Measurements from ENCODE around the gene RSL1D1. TPM values are rescaled to one million over a fixed set of nuclear protein-coding genes. Genes with fewer than 3 reads are reported as not detected.
"Not testable (repeated sequence)": the region's sequence is repeated elsewhere in the genome, so short reads cannot be mapped to it uniquely, and the experiment has no call there.

The RSL1D1 gene
- polyA plus RNA-seq, 3 donors = 46.1 to 182 (median 124) TPM

DNA sequence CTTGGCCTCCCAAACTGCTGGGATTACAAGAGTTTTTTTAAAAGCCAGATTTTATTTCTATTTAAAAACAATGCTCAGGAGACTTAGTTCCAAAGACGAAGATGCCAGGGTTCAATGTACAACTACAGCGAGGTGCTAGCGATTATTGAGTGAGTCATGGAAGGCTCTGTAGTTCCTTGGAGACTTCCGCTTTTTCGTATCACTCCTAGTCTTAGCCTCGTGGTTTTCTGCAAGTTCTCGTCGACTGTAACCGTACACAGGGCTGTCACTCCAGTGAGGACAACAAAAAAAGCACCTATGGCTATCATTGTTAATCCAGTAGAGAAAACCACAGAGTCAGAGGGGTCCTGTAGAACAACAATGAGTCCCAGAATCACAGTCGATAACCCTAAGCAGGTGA lies 31.5 kb downstream of the RSL1D1 start:
- no peaks in the 10 kb centered on the region for H3K36me3 ChIP-seq (replicated peaks in 1 of 2; ENCODE audit: control insufficient read depth in 1 of 2, insufficient read depth in 2 of 2, low read length in 2 of 2)
- H3K27me3 Mint-ChIP-seq (ENCODE audit: low read depth in 3 of 3) = peaks cover 0 to 4% (median 1%) of the 10 kb centered on the region in 3 donors
- peak overlapping the region in 1 of 2 donors; percentile 70 for H3K27ac ChIP-seq (ENCODE audit: low read depth in 1 of 2, low read length in 2 of 2)
- H3K27me3 ChIP-seq (ENCODE audit: control insufficient read depth in 2 of 2, insufficient read depth in 2 of 2, low read length in 2 of 2) = no peaks in the 10 kb centered on the region
- WGBS (ENCODE audit: insufficient coverage) = 8% methylated on average over 9 of the region's 10 CpGs
- no peak overlapping the region for H2AFZ ChIP-seq (ENCODE audit: insufficient read depth, low read depth, low read length, poor library complexity, severe bottlenecking)
- peak overlapping the region; percentile 20 to 88 (median 80) for H3K27ac Mint-ChIP-seq
- peaks cover 0 to 5% (median 0%) of the 10 kb centered on the region in 7 donors for H3K9me3 Mint-ChIP-seq
- intact Hi-C loops (cut with micrococcal nuclease) = no loop called here
- H3K79me2 ChIP-seq (ENCODE audit: insufficient read depth, low read length) = no peaks in the 10 kb centered on the region
- H3K4me3 Mint-ChIP-seq = no peak overlapping the region
- H4K20me1 ChIP-seq (ENCODE audit: insufficient read depth, low read length) = no peaks in the 10 kb centered on the region
- no peak overlapping the region for H3K4me3 ChIP-seq (replicated peaks in 1 of 3; ENCODE audit: low read depth in 2 of 3, low read length in 3 of 3)
- no peaks in the 10 kb centered on the region for H3K9me3 ChIP-seq (replicated peaks in 1 of 2; ENCODE audit: control insufficient read depth in 1 of 2, insufficient read depth in 1 of 2, low read length in 2 of 2)
- peaks cover 45 to 80% of the 10 kb centered on the region in 2 donors for H3K4me1 ChIP-seq (ENCODE audit: control insufficient read depth in 1 of 2, insufficient read depth in 2 of 2, low read length in 2 of 2)
- H3K36me3 Mint-ChIP-seq = peaks cover 0 to 3% of the 10 kb centered on the region in 2 donors
- H3K4me2 ChIP-seq (replicated peaks; ENCODE audit: extremely low read depth, low read length, poor library complexity, severe bottlenecking) = no peak overlapping the region
- DNase-seq = peak; percentile 79 to 90 (median 79)
- TF ChIP-seq, protein P1, sequence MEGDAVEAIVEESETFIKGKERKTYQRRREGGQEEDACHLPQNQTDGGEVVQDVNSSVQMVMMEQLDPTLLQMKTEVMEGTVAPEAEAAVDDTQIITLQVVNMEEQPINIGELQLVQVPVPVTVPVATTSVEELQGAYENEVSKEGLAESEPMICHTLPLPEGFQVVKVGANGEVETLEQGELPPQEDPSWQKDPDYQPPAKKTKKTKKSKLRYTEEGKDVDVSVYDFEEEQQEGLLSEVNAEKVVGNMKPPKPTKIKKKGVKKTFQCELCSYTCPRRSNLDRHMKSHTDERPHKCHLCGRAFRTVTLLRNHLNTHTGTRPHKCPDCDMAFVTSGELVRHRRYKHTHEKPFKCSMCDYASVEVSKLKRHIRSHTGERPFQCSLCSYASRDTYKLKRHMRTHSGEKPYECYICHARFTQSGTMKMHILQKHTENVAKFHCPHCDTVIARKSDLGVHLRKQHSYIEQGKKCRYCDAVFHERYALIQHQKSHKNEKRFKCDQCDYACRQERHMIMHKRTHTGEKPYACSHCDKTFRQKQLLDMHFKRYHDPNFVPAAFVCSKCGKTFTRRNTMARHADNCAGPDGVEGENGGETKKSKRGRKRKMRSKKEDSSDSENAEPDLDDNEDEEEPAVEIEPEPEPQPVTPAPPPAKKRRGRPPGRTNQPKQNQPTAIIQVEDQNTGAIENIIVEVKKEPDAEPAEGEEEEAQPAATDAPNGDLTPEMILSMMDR (IDR thresholded peaks at IDR 0.05) = no peak
- H3K9ac ChIP-seq (ENCODE audit: insufficient read depth, low read length, poor library complexity, severe bottlenecking) = no peak overlapping the region
- peaks cover 59% of the 10 kb centered on the region for H3K4me1 Mint-ChIP-seq

DNA sequence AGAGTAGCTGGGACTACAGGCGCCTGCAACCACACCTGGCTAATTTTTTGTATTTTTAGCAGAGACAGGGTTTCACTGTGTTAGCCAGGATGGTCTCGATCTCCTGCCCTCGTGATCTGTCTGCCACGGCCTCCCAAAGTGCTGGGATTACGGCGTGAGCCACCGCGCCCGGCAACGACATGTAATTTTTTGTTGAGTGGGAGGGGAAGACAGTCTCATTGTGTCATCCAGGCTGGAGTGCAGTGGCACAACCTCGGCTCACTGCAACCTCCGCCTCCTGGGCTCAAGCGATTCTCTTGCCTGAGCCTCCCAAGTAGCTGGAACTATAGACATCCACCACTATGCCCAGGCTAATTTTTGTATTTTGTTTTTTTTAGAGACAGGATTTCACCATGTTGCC lies 32.4 kb downstream of the RSL1D1 start:
- H3K27me3 ChIP-seq (ENCODE audit: control insufficient read depth in 2 of 2, insufficient read depth in 2 of 2, low read length in 2 of 2); H3K4me3 ChIP-seq (replicated peaks in 1 of 3; ENCODE audit: low read depth in 2 of 3, low read length in 3 of 3); H3K79me2 ChIP-seq (ENCODE audit: insufficient read depth, low read length); H3K27me3 Mint-ChIP-seq (ENCODE audit: low read depth in 3 of 3); H2AFZ ChIP-seq (ENCODE audit: insufficient read depth, low read depth, low read length, poor library complexity, severe bottlenecking); H3K9me3 ChIP-seq (replicated peaks in 1 of 2; ENCODE audit: control insufficient read depth in 1 of 2, insufficient read depth in 1 of 2, low read length in 2 of 2); DNase-seq; H3K36me3 Mint-ChIP-seq; H3K9me3 Mint-ChIP-seq; intact Hi-C loops (cut with micrococcal nuclease); H3K9ac ChIP-seq (ENCODE audit: insufficient read depth, low read length, poor library complexity, severe bottlenecking); H3K4me2 ChIP-seq (replicated peaks; ENCODE audit: extremely low read depth, low read length, poor library complexity, severe bottlenecking); H3K4me3 Mint-ChIP-seq; H3K36me3 ChIP-seq (replicated peaks in 1 of 2; ENCODE audit: control insufficient read depth in 1 of 2, insufficient read depth in 2 of 2, low read length in 2 of 2); H3K27ac ChIP-seq (ENCODE audit: low read depth in 1 of 2, low read length in 2 of 2); H4K20me1 ChIP-seq (ENCODE audit: insufficient read depth, low read length): not testable (repeated sequence)
- peaks cover 45 to 80% of the 10 kb centered on the region in 2 donors for H3K4me1 ChIP-seq (ENCODE audit: control insufficient read depth in 1 of 2, insufficient read depth in 2 of 2, low read length in 2 of 2)
- Mint-ChIP-seq H3K27ac (peak overlapping the region in 1 of 7 donors; percentile 50), H3K4me1 (peaks cover 58% of the 10 kb centered on the region)
- 98% methylated on average over 6 of the region's 13 CpGs for WGBS (ENCODE audit: insufficient coverage)

Measured in CD14-positive monocyte (primary cell).